GM10266 (cell line): ENCODE data around the gene CILP.

Source experiments
- DNase-seq: peaks from one replicate; pipeline ENCODE4 v3.0.0; 2012; ENCODE audit errors: extremely low spot score
- TF ChIP-seq, protein P1 (sequence below): IDR thresholded peaks from 2 replicates; pipeline ENCODE4 v1.5.1; 2012; ENCODE audit warnings: mild to moderate bottlenecking, low read depth; ENCODE audit not compliant: control insufficient read depth, insufficient read depth; ENCODE audit errors: missing control alignments

CILP gene, protein sequence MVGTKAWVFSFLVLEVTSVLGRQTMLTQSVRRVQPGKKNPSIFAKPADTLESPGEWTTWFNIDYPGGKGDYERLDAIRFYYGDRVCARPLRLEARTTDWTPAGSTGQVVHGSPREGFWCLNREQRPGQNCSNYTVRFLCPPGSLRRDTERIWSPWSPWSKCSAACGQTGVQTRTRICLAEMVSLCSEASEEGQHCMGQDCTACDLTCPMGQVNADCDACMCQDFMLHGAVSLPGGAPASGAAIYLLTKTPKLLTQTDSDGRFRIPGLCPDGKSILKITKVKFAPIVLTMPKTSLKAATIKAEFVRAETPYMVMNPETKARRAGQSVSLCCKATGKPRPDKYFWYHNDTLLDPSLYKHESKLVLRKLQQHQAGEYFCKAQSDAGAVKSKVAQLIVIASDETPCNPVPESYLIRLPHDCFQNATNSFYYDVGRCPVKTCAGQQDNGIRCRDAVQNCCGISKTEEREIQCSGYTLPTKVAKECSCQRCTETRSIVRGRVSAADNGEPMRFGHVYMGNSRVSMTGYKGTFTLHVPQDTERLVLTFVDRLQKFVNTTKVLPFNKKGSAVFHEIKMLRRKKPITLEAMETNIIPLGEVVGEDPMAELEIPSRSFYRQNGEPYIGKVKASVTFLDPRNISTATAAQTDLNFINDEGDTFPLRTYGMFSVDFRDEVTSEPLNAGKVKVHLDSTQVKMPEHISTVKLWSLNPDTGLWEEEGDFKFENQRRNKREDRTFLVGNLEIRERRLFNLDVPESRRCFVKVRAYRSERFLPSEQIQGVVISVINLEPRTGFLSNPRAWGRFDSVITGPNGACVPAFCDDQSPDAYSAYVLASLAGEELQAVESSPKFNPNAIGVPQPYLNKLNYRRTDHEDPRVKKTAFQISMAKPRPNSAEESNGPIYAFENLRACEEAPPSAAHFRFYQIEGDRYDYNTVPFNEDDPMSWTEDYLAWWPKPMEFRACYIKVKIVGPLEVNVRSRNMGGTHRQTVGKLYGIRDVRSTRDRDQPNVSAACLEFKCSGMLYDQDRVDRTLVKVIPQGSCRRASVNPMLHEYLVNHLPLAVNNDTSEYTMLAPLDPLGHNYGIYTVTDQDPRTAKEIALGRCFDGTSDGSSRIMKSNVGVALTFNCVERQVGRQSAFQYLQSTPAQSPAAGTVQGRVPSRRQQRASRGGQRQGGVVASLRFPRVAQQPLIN

DNA sequence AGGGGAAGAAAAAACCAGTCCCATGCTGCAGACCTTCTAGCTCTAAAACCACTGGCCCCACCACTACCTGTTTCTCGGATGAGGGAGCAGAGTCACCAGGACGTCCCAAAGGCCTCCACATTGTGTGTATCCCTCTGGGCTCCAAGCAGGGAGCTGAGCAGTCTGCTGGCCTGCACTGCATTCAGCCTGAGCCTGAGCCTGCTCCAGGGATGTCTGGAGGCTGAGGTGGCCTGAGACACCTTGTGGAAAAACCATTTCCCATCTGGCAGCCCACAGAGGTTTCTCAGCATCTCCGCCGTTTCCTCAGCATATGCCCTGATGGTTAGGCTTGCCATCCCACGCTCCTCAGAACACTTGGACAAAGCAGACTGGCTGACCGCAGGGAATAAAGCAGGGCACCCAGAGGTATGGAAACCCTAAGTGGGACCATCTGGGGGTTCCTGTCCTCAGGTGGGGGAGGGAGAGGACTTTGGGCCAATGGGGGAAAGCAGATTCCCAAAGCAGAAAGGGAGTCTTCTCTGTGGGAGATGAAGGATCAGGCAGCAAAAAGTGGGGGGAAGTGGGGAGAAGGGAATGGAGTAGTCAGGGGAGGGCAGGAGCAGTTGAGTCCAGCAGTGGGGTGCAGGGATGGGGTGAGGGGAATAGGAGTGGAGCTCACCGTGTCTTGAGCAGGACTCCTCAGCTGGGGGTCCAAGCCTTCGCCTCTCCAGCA is at the start of gene CILP:
Gene CILP, minus strand, starts transcription at position 704 of the 712 bp plus-strand sequence. CDS start 1,718 bp downstream, outside the sequence.
- no peak for DNase-seq
- TF ChIP-seq, protein P1, sequence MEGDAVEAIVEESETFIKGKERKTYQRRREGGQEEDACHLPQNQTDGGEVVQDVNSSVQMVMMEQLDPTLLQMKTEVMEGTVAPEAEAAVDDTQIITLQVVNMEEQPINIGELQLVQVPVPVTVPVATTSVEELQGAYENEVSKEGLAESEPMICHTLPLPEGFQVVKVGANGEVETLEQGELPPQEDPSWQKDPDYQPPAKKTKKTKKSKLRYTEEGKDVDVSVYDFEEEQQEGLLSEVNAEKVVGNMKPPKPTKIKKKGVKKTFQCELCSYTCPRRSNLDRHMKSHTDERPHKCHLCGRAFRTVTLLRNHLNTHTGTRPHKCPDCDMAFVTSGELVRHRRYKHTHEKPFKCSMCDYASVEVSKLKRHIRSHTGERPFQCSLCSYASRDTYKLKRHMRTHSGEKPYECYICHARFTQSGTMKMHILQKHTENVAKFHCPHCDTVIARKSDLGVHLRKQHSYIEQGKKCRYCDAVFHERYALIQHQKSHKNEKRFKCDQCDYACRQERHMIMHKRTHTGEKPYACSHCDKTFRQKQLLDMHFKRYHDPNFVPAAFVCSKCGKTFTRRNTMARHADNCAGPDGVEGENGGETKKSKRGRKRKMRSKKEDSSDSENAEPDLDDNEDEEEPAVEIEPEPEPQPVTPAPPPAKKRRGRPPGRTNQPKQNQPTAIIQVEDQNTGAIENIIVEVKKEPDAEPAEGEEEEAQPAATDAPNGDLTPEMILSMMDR, result no peak

DNA sequence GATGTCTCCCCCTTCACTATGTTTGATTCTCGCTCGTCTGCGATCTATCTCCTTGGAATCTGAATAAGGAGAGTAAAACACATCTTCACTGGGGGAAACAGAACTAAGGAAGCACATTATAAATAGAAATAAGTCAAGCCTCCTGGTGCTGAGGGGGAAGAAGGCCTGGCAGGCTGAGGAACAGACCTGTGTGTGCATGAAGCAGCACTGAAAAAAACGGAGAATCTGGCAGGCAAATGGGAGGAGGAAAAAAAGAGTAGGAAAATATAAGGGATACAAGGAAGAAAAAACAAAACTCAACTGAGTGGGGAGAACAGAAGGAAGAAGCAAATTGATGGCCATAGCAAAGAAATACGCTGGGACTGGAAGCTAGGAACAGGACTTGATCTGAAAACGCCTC is 49.7 kb upstream of the CILP start:
- no peak for DNase-seq
- TF ChIP-seq, protein P1, result no peak

DNA sequence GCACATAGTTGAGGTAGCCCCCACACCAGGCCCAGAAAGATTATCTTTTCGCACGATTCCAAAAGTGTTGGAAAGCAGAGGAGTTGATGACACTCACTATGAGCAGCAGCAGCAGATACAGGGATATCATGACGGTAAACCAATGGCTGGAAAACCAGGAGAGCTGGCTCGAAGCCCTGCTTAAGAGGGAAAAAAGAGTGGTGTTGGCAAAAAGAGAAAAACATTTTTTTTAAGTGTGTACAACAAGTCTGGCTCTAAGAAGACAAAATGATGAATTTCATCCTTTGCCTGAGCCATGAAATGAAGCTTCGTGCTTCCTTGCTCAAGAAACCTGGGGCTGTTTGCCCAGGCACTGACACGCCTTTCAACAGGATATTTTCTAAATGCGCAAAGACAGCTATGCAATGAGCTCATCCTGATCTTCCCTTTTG is 48.1 kb upstream of the CILP start:
- TF ChIP-seq, protein P1, result no peak
- DNase-seq, result no peak

DNA sequence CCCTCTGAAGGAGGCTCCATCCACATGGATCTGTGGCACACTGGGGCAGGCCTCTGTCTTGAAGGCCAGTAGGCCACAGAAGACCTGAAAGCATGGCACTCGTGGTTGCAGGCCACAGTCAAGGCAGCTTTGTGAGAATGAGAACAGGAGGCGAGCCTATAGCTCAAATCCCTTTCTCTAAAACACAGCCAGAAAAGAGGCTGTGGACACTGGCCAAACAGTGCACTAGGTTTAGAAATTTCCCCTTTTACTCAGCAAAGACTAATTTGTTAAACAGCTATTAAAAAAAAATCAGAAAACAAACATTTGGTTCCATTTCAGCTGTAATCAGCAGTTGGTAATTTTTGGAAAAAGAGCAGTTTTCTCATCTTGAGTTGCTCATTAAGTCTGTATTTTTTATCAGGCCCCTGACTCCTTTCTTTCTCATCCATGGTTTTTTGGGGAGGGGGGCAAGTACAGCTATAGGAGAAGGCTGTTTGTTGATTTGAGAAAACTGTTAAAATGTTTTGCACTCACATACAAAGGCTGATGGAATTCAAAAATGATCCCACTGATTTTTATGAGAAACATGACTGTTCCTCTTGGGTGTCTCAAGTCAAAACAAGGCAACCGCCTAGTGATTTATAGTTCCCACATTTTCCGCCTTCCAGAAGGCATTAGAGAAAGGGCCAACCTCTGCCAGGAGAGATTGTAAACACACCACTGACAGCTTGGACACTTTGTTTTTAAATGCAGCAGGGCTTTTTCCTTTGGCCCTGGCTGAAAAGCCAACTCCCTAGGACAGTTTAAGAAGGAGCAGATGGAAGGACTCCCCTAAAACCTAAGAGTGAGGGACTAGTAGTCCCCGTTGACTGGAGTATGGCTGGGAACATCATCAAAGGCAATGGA is 47.3 kb upstream of the CILP start:
- TF ChIP-seq, protein P1, result no peak
- no peak for DNase-seq

DNA sequence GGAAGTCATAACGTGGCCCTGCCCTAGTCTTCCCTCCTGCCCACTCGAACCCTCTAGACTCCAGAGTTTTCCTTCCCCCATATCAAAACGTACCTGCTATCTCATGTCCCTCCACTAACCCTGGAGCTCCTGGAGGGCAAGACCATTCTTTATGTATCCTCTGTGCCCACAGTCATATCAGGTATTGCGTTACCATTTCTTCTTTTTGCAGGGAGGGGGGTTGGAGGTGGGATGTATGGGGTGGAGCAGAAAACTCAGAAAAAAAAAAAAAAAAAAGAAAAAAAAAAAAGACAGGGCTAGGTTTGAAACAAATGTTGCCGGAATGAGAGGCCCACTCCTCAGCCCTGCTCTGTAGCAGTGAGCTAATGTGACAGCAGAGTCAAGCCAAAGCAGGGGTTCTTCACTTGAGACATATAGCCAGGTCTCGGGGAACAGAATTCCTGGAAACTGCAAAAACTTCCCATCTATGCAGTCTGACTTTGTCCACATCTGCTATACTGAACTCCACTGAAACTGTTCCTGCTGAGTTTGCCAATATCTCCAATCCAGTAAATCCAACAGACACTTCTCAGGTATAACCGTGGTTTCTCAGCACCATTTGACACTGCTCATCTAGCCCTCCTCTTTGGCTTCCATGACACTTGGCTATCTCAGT is 44.3 kb upstream of the CILP start:
- TF ChIP-seq, protein P1, result no peak
- no peak for DNase-seq
